Bronchus fibroblast of lung (primary cell): Measurements from ENCODE around the gene OR56B1. TPM values are rescaled to one million over a fixed set of nuclear protein-coding genes. Genes with fewer than 3 reads are reported as not detected.

ENCODE experiments used
- total RNA-seq: library from RNA; depleted of rRNA; stranded (reverse); fragments of >200 nt; gene quantifications from 2 replicates; pipeline ENCODE4 v1.2.3, GENCODE V29; 2015

Gene OR56B1, protein sequence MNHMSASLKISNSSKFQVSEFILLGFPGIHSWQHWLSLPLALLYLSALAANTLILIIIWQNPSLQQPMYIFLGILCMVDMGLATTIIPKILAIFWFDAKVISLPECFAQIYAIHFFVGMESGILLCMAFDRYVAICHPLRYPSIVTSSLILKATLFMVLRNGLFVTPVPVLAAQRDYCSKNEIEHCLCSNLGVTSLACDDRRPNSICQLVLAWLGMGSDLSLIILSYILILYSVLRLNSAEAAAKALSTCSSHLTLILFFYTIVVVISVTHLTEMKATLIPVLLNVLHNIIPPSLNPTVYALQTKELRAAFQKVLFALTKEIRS
- not detected in 2 replicates for total RNA-seq

GRCh38 chr11:5736396-5736795, at the start of gene OR56B1:
Gene OR56B1, plus strand, starts transcription at chr11:5736448. Its CDS starts 69 bp downstream, at chr11:5736517.

GRCh38 chr11:5689551-5689983, 46.7 kb upstream of the OR56B1 start, which contains the start of gene TRIM22:
Gene TRIM22, plus strand, starts transcription at chr11:5689790. Its CDS starts 6,443 bp downstream, at chr11:5696233.

GRCh38 chr11:5753943-5754342, 17.7 kb downstream of the OR56B1 start, which contains the start of gene OR52N4:
Gene OR52N4, plus strand, starts transcription at chr11:5754243. Its CDS starts 498 bp downstream, at chr11:5754741.

GRCh38 chr11:5783255-5783654, 47.0 kb downstream of the OR56B1 start, which contains the start of gene OR52N5:
Gene OR52N5, minus strand, starts transcription at chr11:5783355. Its CDS starts 4,721 bp downstream, at chr11:5778634.

Other genes starting within 250 kb of the OR56B1 start
- not detected in 2 replicates for gene OR52D1, start 247.8 kb upstream of the OR56B1 start, total RNA-seq
- gene UBQLN3, start 226.5 kb upstream of the OR56B1 start, total RNA-seq = not detected in 2 replicates
- gene UBQLNL, start 219.7 kb upstream of the OR56B1 start, total RNA-seq = under 0.01 and 0.17 TPM in 2 replicates
- not detected in 2 replicates for gene OR52H1, start 187.9 kb upstream of the OR56B1 start, total RNA-seq
- not detected in 2 replicates for gene OR52B6, start 155.6 kb upstream of the OR56B1 start, total RNA-seq
- gene TRIM6, start 139.8 kb upstream of the OR56B1 start, total RNA-seq = 3.7 TPM in 2 replicates
- 2.4 TPM in 2 replicates for gene TRIM34, start 111.4 kb upstream of the OR56B1 start, total RNA-seq
- 14.1 and 15.6 TPM in 2 replicates for gene TRIM5, start 51.4 kb upstream of the OR56B1 start, total RNA-seq
- 5.8 and 7.6 TPM in 2 replicates for gene TRIM22, start 46.7 kb upstream of the OR56B1 start, total RNA-seq
- not detected in 2 replicates for gene OR52N4, start 17.8 kb downstream of the OR56B1 start, total RNA-seq
- gene OR52N5, start 46.9 kb downstream of the OR56B1 start, total RNA-seq = not detected in 2 replicates
- gene OR52N1, start 54.8 kb downstream of the OR56B1 start, total RNA-seq = not detected in 2 replicates
- not detected in 2 replicates for gene OR52N2, start 72.5 kb downstream of the OR56B1 start, total RNA-seq
- not detected in 2 replicates for gene OR52E6, start 105.4 kb downstream of the OR56B1 start, total RNA-seq
- not detected in 2 replicates for gene OR52E8, start 121.2 kb downstream of the OR56B1 start, total RNA-seq
- gene OR52E4, start 144.2 kb downstream of the OR56B1 start, total RNA-seq = not detected in 2 replicates
- gene OR52E5, start 156.8 kb downstream of the OR56B1 start, total RNA-seq = not detected in 2 replicates
- not detected in 2 replicates for gene OR56A3, start 205.8 kb downstream of the OR56B1 start, total RNA-seq
- not detected in 2 replicates for gene OR56A5, start 232.0 kb downstream of the OR56B1 start, total RNA-seq